ENCODE results near the gene UBE2V1.
"Not testable (repeated sequence)": the region's sequence is repeated elsewhere in the genome, so short reads cannot be mapped to it uniquely, and the experiment has no call there.

The UBE2V1 gene

DNA sequence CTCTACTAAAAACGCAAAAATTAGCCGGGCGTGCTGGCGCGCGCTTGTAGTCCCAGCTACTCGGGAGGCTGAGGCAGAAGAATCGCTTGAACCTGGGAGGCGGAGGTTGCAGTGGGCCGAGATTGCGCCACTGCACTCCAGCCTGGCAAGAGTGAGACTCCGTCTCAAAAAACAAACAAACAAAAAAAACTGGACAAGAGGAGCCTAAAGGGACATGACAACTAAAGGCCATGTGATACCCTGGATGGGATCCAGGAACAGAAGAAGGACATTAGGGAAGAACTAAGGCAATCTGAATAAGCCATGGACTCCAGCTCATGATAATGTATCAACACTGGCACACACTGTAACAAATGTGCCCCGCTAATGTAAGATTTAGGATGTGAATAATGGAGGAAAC, 24.8 kb upstream of the UBE2V1 start:
- DNase-seq (ENCODE audit: low read depth), result not testable (repeated sequence)

DNA sequence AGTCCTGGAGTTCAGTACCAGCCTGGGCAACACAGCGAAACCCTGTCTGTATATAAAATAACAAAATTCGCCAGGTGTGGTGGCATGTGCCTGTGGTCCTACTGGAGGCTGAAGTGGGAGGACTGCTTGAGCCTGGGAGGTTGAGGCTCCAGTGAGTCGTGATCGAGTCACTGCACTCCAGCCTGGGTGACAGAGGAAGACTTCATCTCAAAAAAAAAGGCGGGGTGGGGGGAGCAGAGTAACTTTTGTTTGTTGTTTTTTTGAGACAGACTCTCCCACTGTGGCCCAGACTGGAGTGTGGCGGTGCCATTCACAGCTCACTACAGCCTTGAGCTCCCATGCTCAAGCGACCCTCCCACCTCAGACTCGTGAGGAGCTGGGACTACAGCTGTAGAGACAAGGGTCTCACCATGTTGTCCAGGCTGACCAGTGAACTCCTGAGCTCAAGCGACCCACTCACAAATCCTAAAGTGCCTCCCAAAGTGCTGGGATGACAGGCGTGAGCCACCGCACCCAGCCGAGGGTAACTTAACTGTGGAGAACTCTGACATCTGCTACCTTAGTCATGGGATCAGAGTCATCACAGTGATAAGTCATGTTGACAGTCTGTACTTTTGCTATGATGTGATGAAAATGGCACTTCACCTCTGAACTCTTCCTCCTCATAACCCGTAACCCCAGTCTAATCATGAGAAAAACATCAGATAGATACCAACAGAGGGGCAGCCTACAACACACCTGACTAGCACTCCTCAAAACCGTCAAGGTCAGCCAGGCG, 24.1 kb upstream of the UBE2V1 start:
- no peak for DNase-seq (ENCODE audit: low read depth)

DNA sequence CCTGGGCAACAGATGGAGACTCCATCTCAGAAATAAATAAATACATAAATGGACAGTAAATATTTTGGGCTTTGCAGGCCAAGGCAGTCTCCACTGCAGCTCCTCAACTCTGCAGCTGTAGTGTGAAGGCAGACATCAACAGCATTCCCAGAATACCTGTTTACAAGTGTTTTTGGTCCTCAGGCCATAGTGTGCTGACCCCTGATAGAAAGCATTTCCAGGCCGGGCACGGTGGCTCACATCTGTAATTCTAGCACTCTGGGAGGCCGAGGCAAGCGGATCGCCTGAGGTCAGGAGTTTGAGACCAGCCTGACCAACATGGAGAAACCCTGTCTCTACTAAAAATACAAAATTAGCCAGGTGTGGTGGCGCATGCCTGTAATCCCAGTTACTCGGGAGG, 22.2 kb upstream of the UBE2V1 start:
- DNase-seq (ENCODE audit: low read depth), result not testable (repeated sequence)

DNA sequence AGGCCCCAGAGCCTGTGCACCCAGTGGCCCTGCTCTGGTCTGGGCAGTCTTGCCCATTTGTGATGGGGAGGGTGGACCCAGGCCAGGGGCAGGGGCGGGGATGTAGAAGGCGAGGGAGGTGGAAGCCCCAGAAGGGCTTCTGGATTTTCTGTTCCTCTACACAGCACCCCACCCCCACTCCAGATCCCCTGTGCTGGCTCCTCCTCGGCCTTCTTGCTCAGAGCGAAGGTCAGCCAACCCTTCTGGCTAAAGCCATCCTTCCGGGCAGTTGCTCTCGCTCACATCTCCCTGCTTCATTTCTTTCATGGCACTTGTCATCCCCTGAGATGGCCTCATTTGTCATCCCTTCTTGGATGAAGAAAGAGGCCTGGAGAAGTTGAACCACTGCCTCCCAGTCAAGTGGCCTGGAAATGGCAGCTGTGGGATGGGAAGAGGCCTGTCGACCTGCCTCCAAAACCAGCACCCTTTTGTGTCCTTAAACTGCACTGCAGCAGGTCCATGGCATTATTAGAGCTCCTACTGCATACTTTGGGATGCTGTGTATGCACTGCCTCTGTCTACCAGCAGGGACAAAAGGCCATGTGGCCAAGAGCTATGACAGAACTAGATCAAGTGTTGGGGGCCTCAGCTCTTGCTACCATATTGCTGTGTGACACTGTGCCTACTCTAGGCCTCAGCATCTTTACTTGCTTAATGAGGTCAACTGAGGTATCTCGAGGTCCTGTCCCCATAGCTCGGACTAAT, 20.7 kb upstream of the UBE2V1 start:
- no peak for DNase-seq (ENCODE audit: low read depth)

DNA sequence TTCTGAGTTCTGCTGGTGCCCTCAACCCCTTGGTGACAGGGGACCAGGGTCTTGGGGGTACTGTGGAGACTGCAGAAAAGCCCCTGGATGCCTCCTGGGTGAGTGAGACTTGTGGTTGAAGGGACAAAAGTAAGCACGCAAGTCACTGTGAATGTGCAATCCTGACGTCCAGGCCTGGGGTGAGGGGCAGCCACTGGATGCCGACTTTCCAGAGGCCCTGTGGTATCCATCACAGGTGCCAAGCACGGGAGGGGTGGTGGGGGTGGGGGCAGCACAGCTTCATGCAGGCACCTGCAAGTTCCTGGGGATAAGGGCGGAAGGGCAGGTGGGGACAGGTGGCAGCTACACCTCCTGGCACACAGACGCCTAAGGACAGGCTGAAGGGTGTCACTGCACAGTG, 20.1 kb upstream of the UBE2V1 start:
- no peak for DNase-seq (ENCODE audit: low read depth)

DNA sequence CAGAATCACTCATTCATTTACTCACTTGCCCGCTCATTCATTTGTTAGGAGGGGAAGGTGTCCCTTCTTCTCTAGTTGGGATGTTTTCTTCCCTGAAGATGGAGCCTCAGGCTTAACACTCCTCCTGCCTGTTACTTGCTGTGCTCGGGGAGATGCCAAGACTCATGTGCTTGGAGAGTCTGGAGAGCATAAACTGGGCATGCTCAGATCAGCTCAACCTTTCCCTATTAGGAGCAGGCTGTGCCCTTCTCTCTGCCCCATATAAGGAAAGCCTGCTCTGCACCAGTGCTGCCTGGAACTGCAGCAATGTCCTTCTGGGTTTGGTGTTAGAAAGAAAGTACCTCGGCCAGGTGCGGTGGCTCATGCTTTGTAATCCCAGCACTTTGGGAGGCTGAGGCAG, 18.0 kb upstream of the UBE2V1 start:
- DNase-seq (ENCODE audit: low read depth), result no peak

DNA sequence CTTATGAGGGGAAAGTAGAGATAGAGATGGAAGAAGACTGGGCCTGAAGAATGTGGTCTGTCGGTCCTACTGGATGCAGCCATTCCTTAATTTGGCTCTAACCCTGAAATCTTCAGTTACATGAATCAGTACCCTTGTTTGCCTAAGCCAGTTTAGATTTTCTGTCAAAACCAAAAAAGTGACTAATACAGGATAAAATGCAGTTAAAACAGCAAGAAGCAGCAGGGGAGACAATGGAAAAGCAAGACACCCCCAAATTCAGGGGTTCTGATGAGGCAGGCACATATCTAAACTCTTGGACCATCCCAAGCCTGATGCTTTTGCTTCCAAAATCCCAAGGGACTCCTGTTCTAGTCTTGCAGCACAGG, 17.4 kb upstream of the UBE2V1 start:
- DNase-seq (ENCODE audit: low read depth), result no peak

DNA sequence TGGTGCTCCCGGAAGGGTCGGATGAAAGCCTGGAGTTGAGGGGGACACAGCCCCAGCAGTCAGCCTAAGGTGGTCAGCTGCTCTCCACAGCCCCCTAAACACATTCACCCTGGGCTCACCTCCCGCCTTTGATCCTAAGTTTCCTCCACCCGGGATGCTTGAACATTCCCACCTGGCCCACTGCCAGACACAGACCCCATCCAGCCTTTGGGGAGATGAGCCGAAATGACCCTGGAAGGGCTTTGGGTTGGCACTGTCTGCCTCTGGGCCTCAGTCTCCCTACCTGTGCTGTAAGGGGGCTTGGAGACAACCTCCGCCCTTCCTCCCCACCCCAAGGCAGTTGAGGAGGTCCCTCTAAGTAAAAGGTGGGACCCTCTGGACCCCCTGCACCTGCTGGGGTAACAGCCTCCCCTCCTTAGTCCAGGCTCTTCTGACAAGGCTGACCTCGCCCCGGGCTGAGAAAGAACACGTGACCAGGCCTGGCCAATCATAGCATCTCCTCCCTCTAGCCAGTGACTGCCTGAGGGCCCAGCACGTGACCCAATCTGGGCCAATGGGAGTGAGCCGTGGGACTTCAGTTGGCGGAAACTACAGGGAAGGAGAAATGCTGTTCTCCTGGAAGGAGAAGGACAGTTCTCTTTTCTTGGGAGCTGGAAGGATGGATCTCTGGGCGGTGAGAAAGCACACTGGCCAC, 16.9 kb upstream of the UBE2V1 start:
- DNase-seq (ENCODE audit: low read depth), result no peak

DNA sequence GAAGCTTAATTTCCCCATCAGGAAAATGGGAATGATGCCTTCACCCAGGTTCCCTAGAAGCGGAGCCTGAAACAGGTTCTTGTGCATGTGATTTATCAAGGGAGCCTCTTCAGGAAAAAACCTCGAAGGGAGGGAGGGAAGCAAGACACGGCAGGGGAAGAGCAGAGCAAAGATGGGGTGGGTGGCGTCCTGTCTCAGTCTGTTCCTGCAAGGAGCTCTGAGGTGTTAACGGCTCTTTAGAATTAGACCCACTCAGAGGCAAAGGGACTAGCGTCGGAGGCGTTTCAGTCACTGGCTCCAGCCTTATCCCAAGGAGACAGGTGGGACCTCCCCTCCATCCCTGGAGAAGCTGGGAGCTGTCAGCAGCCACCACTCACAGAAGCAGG, 15.6 kb upstream of the UBE2V1 start:
- no peak for DNase-seq (ENCODE audit: low read depth)

DNA sequence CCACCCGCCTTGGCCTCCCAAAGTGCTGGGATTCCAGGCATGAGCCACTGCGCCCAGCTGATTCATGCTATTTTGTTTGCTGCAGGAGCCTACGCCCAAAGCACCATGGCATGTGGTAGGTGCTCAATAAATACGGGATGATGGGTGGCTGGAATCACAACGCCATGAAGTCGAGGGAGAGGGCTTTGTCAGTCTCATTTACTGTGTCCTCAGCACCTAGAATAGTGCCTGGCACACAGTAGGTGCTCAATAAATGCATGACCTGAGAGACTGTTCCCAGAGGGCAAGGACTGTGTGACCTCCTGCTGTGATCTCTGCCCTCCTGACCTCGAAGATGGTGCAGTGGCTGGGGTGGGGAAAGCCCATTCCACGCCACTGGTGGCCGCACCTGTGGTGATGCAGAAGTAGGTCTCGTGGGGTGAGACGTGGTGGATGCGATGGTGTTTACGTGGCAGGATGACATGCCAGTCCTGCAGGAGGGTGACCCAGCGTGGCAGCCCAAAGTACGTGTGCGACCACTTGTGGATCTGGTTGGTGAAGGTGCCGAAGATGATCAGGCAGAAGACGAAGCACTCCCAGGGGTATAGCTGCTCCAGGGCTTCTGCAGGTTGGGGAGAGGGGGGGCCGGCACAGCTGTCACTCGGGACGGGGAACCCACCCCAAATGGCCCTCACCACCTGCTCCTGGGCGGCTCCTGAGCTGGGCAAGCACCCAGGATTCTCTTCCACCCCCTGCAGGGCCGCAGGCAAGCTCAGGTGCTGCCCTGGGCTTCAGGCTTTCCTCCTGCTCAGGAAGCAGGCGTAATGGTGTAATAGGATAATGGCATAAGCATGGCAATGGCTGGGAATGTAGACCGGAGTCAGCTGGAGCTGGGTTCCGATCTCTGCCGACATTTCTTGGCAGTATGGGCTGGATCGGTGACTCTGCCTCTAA, 14.9 kb upstream of the UBE2V1 start:
- no peak for DNase-seq (ENCODE audit: low read depth)

DNA sequence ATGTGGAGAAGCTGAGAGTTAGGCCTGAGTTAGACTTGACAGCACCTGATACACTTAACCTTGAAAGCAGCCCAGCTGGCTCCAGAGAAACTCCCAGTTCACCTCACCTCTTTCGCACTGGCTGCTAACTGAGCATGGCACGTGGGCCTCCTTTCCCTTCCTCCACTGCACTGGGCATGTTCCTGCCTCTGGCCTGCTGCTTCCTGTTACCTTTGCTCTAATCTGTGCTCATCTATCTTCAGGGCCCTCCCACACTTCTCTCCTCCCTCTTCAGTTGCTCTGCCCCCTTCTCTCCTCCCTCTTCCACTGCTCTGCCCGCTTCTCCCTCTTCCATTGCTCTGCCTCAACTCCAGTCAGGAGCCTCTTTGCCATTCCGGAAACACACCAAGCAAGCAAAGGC, 13.7 kb upstream of the UBE2V1 start:
- no peak for DNase-seq (ENCODE audit: low read depth)

DNA sequence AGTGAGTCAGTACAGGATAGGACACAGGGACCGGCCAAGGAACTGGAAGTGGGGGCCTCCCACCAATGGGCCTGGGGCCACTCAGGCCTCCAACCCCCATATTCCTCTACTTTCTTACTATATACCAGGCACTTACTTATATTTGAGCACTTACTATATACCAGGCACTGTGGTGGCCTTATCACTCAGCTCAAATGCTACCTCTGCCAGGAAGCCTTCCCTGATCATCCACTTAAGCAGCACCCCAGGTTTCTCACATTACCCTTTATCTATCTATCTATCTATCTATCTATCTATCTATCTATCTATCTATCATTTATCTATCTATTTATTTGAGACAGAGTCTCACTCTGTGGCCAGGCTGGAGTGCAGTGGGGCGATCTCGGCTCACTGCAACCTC, 12.3 kb upstream of the UBE2V1 start:
- DNase-seq (ENCODE audit: low read depth), result no peak

DNA sequence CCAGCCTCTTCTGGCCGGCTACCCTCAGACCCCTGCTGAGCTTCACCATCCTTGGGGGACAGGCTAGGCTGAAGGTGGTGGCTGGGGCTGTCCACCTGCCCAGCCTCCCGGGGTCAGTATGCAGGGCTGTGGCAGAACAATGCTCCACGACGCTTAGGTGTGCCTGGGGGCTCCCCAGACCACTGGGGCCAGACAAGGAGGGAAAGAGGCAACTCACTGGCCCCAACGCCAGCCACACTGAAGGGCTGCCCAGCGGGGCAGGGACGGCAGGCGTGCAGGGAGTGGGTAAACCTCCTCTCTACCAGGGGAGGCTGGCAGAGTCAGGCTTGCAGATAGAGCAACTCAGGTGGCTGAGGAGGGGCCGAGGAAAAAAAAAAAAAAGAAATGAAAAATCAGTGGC, 11.5 kb upstream of the UBE2V1 start:
- no peak for DNase-seq (ENCODE audit: low read depth)

DNA sequence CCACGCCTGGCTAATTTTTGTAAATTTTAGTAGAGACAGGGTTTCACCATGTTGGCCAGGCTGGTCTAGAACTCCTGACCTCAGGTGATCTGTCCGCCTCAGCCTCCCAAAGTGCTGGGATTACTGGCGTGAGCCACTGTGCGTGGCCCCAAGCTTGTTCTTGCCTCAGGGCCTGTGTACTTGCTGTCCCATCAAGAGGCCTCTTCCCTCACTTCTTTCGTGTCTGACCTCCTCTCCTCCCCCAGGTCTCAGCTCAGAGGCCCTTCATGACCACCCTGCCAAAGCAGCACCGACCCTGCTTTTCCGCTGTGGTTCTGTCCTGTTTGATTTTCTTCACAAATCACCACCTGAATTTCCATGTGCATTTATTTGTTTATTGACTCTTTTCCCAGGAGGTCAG, 10.5 kb upstream of the UBE2V1 start:
- DNase-seq (ENCODE audit: low read depth), result no peak

DNA sequence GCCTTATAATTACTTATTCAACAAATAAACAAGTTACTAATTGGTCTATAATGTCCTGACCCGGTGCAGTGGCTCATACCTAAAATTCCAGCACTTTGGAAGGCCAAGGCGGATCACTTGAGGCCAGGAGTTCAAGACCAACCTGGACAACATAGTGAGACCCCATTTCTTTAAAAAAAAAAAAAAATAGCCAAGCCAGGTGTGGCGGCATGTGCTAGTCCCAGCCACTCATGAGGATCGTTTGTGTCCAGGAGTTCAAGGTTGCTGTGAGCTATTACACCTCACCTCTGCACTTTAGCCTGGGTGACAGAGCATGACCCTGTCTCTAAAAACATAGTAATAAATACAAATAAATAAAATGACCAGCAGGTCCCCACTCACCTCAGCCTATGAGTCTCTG, 9.8 kb upstream of the UBE2V1 start:
- DNase-seq (ENCODE audit: low read depth), result no peak

DNA sequence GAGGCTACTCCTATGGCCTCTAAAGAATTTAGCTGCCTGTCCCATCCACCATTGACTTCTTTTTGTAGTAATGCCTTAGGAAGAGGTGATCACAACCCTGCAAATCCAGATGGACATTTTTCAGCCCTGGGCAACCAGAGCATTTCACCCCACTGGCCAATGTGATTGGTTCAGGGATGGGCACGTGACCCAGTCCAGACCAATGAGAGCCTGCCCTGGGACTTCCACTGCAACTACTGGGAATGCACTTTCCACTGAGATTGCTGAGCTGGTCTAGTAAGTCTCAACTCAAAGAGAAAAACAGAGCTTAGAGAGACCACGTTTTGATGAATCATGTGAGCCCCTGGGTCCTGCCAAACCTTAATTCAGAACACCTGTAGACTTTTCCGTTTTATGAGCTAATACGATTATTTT, 8.9 kb upstream of the UBE2V1 start:
- no peak for DNase-seq (ENCODE audit: low read depth)

DNA sequence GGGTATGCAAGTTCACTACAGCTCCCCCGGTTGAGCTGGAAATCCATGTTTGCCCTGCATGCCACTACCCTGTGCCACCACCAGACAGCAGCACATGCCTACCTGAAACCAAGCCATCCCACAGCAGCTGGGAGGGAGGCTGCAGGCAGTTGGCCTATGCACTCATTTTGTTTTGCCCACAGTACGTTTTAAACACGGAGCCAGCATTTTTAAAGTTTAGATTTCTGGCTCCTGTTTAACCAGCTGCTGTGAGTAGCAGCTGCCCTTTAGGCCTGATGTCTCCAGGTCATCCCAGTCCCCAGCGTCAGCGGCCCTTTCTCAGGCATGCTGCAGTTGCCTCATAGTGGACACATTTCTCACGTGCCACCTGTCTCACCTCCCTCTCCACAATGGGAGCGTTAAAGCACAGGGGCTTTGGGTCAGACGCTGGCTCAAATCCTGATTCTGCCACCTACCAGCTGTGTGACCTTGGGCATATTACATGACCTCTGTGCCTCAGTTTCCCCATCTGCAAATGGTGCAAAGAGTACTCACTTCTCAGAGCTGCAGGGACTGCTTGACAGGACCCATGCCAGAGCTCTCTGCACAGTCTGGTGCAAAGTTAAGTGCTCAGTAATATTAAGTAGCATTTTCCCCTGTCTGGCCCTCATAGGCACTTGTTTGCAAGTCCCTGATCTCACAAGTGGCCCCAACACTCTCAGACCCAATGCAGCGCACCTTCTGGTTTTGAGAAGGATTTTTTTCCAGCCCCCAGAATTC, 8.2 kb upstream of the UBE2V1 start:
- DNase-seq (ENCODE audit: low read depth), result no peak

DNA sequence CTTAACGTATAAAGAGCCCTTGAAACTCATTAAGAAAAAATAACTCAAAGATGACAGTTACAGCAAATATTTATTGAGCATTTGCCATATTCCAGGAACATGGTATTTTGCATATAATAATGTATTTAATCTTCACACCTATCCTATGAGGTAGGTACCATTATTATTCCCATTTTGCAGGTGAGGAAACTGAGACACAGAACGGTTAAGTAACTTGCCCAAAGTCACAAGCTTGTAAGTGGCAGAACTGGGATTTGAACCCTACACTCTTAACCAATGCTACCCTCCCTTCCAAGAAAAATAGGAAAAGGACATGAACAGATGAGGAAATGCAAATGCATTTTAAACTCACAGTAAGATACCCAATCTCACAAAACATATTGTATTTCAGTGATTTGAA, 5.3 kb upstream of the UBE2V1 start:
- no peak for DNase-seq (ENCODE audit: low read depth)

DNA sequence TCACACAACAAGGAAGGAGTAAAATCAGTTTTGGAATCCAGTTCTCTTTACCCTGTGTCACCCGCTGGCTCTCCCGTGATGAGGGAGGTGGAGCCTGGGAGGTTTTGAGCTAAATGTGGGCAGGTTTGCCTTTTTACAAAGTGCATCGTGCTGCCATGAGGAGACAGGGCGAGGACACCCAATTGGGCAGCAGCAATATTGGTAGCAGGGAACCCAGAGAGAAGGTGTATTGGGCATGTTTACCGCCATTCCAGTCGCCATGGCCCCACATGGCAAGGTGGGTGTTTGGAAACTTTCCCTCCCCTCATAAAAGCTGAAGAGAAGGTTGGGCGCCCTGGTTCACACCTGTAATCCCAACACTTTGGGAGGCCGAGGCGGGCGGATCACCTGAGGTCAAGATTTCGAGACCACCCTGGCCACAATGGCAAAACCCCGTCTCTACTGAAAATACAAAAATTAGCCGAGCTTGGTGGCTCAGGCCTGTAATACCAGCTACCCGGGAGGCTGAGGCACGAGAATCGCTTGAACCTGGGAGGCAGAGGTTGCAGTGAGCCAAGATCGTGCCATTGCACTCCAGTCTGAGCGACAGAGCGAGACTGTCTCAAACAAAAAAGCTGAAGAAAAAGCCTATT, 3.5 kb upstream of the UBE2V1 start:
- DNase-seq (ENCODE audit: low read depth), result no peak

DNA sequence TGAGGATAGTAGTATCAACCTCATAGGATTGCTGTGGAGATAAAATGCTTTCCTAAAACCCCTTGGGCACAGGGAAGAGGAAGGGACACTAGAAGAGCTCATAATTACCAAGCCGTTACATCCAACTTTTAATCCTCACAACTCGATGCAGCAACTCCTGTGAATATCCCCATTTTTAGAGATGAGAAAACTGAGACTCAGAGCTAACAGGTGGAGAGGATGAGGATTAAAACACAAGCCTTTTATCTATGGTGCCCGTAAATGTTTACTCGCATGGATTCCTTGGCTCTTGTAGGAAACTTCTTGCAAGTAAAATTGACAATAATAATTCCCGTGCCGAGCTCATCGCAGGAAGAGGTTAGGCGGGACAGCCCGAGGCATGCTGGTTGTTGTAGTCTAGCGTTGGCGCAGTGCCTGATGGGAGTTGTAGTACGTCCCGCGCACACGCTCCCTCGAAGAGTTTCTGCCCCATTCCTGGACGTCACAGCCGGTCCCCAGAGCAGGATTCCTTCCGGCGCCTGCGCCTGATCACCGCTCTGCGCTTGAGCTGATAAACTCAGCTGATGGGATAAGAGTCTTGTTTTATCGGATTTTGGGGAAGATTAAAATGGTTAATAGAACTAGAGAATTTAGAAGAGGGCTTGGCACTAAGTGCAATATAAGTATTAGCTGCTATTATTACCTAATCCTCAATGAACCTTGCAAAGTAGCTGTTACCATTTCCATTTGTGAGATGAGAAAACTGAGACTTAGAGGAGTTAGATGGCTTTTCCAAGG, 2.8 kb upstream of the UBE2V1 start:
- peak; percentile 76 for DNase-seq (ENCODE audit: low read depth)
